ENCODE data around the gene C1orf105.
"Not testable (repeated sequence)": the region's sequence is repeated elsewhere in the genome, so short reads cannot be mapped to it uniquely, and the experiment has no call there.

C1orf105 gene

GRCh38 chr1:172429331-172430127 is 9.0 kb downstream of the C1orf105 start:
- DNase-seq = peak; percentile 24

- DNase-seq = no peak
Measured at GRCh38 chr1:172430128-172430454, 9.6 kb downstream of the C1orf105 start.

GRCh38 chr1:172431204-172431603 is 10.7 kb downstream of the C1orf105 start:
- DNase-seq = no peak

GRCh38 chr1:172431721-172432192 is 11.3 kb downstream of the C1orf105 start:
- no peak for DNase-seq

- DNase-seq = not testable (repeated sequence)
Measured at GRCh38 chr1:172437183-172437582, 16.7 kb downstream of the C1orf105 start.

GRCh38 chr1:172442404-172442803 is 21.9 kb downstream of the C1orf105 start:
- DNase-seq = no peak

- DNase-seq = no peak
Measured at GRCh38 chr1:172442843-172443565, 22.5 kb downstream of the C1orf105 start.

- DNase-seq = peak; percentile 39
Measured at GRCh38 chr1:172443666-172444453, 23.4 kb downstream of the C1orf105 start, which contains the start of gene PIGC. TSS of gene PIGC (minus strand) at chr1:172444069. CDS start at chr1:172442622, 1,447 bp downstream.

- no peak for DNase-seq
Measured at GRCh38 chr1:172446547-172446946, 26.1 kb downstream of the C1orf105 start.

- no peak for DNase-seq
Measured at GRCh38 chr1:172447641-172448040, 27.2 kb downstream of the C1orf105 start.

- no peak for DNase-seq
Measured at GRCh38 chr1:172448995-172449584, 28.6 kb downstream of the C1orf105 start.

GRCh38 chr1:172449585-172450523 is 29.4 kb downstream of the C1orf105 start:
- no peak for DNase-seq

- no peak for DNase-seq
Measured at GRCh38 chr1:172450524-172450885, 30.0 kb downstream of the C1orf105 start.

GRCh38 chr1:172451002-172451443 is 30.5 kb downstream of the C1orf105 start:
- no peak for DNase-seq

- DNase-seq = no peak
Measured at GRCh38 chr1:172452536-172453152, 32.2 kb downstream of the C1orf105 start.

- no peak for DNase-seq
Measured at GRCh38 chr1:172453153-172453545, 32.7 kb downstream of the C1orf105 start.

GRCh38 chr1:172453607-172454006 is 33.1 kb downstream of the C1orf105 start:
- no peak for DNase-seq

- DNase-seq = no peak
Measured at GRCh38 chr1:172455451-172455850, 35.0 kb downstream of the C1orf105 start.

GRCh38 chr1:172456344-172456769 is 35.9 kb downstream of the C1orf105 start:
- no peak for DNase-seq

- DNase-seq = no peak
Measured at GRCh38 chr1:172457479-172458130, 37.1 kb downstream of the C1orf105 start.

GRCh38 chr1:172460177-172460576 is 39.7 kb downstream of the C1orf105 start:
- no peak for DNase-seq

Data from NCI-H1417 treated with DMSO at 0.1 percent for 48 hours (cell line).